Stimulated activated CD4-positive, alpha-beta T cell treated with anti-CD3 and anti-CD28 coated beads, Interleukin-1b, Interleukin-23, amount 100 ng/mL, for 1 hour (primary cell): ENCODE data around the gene RAPGEF5.

Experiments used
- DNase-seq, 2 donors: peaks; one replicate each; pipeline ENCODE4 v3.0.0-alpha.2; 2020; ENCODE audit warnings: low read depth in 2 of 2

Gene RAPGEF5

DNA sequence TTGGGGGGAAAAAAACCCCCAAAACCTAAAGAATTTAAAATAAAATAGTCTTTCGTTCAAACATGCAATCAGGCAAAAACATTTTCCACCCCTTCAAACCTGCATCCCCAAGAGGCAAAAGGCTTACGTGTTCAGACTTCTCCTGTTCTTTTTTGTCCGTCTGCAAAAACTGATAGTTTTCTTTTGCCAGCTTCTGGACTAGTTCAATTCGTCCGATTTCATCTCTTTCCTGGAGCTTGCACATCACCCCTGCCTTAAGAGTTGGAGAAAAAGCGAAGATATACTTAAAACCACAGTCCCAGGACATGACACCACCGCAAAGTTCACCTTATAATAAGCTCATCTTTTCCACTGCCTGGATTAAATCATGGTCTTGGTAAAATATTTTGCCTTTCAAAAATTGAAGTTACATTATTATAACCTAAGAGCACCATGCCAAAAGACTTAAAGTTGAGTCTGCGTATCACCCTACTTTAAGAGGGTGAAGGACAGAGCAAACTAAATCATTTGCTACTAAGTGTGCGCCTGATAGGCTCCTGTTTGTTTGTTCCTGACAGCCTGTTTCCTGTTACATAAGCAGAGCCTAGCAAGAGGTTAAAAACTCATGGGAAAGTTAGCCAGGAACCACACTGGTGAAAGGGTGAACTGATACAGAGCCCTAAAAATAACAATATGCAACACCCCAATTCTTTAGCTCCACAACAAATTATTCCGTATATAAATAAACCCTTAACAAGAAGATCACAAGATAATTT, 137.0 kb downstream of the RAPGEF5 start:
- DNase-seq: no peak

DNA sequence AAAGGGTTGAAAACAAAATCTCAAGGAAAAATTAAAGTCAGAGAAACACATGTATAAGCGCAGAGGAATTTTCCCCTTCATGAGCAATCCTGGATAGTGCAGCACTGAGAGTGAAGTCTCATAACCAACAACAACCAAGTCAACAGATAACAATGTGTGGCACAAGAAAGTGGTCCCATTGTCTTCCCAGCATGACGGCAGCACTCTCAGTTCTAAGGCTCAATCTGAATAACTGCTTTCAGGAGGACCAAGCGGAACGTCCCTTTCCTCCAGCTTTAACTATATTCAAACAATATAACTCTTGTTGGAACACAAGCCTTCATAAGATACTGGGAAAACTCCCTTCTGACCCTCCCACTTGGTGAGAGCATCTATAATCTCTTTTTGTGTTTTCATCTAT, 137.9 kb downstream of the RAPGEF5 start:
- no peak for DNase-seq

DNA sequence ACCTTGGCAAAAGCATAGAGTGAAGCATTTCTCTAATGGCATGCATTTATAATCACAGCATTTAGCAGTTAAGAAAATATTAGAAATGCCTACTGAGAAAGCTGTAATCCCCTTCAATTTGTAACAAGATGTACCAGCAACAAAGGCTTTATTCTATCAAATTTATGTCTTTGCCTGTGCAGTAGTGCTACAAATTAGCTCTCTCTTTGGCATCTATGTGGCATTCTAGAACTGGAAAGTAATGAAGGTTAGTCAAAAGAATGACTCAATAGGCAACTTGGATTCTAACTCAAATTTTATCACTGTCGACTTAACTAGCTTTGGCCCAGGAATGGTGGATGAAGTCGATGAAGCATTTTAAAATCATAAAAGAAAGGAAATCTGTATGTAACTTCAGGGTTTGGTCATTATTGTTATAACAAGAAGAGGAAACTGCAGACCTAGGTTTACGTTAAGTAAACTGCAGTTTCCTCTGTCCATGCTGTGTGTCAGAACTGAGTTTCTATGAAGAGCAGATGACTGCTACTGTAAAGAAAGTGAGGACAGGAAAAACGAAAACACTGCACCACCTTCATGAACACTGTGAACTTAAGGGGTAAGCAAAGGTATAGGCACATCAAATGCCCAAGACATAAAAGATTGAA, 140.0 kb downstream of the RAPGEF5 start:
- DNase-seq: no peak

DNA sequence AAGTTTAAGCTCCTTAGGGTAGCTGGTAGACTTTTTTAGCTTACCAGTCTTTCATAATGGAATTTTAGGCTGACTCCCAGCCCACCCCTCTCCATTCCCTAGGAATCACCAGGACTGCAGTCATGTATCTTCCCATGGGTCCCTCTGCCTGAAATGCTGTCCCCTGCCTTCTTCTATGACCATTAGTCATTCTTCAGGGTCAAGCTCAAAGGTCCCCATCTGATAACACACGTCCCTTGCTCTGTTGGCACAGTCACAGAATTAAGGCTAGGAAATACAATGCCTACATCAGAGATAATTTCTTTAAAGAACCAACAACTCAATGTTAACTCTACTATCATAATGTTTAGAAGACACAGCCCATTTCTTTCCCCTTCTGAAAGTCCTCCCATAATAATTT, 140.6 kb downstream of the RAPGEF5 start:
- no peak for DNase-seq

DNA sequence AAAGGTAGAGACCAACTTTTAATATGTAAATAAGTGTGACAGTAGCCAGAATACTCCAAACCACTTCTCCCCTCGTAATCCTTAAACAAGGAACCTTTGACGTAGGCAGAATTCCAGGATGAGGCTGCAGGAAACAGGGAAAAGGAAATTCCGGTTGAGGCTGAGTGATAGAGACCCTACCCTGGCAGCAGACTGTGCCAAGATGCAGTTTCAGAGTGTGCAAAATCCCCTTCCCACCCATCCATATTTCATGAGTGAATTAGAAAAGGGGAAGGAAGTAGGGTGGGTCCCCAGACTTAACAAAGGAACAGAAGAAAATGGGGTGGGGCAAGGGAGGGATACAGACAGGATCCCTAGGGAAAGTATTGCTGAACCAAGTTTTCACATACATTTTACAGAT, 143.0 kb downstream of the RAPGEF5 start:
- DNase-seq: no peak

DNA sequence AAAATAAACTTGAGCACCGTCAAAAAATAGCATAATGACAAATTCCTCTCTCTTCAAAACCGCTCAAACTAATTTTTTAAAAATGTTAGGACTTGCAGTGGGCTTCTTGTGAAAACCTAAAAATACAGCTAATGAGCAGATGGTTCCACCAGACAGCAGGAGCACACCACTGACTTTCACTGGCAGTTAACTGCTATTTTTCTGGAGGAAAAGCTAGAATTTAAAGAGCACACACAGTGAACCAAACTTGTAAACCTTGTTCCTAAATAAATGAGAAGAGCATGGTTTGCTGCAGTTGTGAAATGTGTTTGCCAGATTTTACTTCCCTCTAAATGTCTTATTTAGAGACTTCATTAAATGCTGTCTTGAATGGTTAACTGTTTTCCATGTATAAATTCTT, 143.9 kb downstream of the RAPGEF5 start:
- no peak for DNase-seq

DNA sequence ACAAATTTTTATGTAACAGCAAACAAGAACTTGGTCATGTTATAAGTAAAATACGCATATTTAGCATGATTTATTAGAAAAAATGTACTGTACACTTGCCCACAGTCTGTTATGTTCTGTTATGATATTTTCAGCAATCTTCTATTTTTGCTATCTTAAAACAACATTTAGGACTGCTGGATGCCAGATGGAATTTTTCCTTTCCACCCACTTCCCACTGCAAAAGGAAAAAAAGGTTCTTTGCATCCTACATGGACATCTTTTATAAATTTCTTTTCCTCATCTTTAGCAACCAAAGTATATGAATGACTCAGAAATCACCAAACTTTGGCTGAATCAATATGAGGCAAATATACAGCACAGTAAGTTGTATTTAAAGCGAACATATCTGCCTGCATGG, 146.0 kb downstream of the RAPGEF5 start:
- DNase-seq: no peak

DNA sequence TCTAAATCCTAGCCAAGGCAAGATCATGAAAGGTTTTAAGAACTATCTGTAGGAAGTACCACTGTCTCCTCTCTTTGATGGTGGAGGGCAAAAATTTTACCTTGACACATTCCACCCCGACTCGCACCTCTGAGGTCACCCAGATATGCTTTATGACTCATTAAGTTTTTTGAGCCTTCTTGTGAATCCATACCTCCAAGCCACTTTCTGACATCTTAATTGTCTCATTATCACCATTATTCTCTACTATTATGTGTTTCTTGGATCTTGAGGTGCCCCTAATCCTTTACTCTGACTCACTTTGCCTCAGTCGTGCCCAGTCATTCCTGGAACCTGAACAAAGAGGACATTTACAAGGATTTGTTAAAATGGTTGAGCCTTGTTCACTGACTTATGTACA, 146.6 kb downstream of the RAPGEF5 start:
- no peak for DNase-seq

DNA sequence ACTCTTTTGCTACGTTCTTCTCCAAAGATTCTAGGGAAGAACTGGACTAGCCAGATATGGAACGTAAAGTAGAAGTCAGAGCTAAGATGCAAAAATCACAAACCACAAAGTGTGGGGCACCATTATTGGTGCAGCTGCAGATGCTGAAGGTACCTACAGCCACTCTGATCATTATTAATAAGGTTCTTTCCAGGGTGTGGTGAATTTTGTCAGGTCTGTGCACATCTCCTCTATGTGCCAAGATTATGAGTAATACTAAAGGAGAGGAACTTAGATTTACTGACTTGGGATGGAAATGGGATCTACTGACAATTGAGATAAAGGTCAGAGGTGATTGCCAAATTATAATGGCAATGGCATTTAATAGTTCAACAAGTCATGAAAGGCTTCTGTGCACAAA, 148.2 kb downstream of the RAPGEF5 start:
- DNase-seq: no peak

DNA sequence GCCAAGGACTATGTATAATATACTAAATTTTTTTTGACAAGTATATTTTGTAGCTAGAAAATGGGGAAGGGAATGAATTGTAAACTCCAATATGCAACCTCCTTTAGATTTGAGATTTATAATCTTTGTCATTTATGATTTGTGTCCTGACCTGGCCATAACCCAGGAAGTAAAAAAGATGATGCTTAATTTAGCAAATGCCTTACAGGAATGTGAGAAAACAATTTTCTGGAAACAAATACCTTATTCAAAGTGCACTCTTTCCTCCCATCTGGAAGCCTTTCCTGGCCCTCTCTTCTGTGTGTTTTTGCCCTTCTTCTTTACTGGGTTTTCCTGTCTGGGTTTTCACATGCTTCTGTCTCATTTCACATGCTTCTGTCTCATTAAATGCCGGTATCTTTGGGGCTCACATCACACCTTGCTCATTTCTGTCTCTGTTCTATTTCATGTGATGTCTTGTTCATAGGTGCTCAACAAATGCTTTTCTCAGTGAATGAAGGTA, 149.2 kb downstream of the RAPGEF5 start:
- no peak for DNase-seq

DNA sequence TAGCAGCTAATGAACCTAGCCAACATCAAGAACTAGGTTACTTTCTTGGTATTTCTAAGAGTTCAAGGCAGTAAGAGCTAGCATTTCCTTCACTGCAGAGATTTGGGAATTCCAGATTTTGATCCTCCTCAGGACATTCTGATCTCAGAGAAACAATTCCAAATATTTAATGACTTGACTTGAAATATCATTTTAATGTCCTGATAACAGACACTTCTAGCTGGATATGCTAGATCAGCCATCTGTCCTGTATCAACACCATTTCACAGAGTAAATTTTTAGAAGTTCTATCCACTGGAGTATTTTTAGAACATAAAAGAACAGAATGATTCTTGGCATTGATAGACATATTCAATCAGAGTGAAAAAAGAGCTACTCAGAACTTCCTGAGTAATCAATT, 151.3 kb downstream of the RAPGEF5 start:
- DNase-seq: no peak

DNA sequence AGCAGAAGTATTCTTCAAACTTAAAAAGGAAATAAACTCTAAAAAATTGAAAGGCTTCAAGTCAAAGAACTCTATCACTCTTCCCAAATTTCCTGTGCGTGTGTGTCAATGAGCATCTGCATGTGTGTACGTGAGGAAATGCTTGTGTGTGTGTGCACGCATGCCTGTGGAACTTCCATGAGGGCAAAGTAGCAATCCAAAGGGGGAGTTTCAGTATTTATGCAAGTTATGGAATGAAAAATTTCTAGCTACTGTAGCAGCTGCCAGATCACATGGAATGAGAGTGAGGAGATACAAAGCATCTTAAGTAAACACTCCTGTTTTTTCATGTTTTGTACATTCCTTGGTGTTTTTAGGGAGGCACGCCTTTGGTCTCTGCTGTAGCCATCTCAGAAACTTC, 152.6 kb downstream of the RAPGEF5 start:
- DNase-seq: no peak

DNA sequence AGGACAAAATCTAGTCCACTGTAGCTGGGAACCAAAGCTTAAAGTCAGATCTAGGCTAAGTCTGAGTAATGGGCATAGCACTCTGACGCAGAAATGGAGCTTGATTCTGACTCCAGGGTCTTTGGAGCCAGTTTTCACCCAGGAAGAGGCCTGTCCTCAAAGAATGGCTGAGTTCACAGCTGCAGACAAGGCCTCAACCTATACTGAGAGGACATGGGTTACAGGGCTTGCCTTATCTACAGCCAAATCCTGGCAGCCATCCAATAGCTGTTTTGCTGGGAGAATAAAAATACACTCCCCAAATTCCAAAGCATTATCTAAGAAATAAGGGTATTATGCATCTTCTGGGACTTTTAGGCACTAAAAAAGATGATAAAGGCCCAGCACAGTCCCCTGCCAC, 154.8 kb downstream of the RAPGEF5 start:
- DNase-seq: no peak

DNA sequence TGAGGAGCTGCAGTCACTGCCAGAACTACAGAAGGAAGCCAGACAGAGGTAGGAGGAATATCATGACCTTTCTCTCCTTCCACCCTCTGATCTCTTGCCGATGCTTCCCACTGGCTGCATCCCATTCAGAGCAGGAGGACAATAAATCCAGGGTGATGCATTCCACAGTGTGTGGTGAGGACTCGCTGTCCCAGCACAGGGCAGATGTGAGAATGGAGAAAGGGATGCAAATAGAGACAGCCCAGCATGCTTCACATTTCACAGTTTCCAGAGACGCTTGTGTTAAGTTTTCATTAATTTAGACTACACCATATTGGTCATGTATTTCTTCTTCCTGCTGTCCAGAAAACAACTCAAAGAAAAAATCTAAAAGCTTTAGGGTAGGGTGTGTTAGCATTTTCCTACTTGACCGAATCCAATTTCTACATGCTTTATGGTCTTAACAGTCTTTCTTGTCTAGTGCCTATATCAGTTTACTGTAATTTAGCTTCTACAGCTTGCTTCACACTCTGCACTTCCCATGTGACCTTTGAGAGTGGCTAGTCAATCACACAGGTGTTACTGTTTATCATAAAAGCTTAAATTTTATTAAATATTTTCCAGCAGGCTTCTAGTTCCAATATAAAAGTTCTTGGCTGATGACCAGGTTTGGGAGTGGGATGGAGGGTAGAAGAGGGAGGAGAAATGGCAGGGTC, 155.6 kb downstream of the RAPGEF5 start:
- no peak for DNase-seq

DNA sequence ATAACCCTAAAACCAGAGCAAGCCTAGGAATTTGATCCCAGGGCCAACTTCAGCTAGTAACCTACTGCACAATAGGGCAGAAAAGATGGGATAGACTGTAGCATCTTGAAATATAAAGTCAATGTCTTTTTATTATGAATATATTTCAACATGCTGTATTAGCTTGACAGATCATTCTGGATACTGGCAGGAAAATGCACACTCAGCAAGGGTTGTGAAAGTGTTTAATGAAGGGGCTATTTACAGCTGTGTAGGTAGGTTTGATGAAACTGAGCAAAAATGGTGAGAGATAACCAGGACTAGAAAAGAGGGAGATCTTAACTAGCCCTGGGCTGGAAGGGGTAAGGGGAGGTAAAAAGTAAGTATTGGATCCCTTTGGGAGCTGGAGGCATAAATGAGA, 156.2 kb downstream of the RAPGEF5 start:
- no peak for DNase-seq

DNA sequence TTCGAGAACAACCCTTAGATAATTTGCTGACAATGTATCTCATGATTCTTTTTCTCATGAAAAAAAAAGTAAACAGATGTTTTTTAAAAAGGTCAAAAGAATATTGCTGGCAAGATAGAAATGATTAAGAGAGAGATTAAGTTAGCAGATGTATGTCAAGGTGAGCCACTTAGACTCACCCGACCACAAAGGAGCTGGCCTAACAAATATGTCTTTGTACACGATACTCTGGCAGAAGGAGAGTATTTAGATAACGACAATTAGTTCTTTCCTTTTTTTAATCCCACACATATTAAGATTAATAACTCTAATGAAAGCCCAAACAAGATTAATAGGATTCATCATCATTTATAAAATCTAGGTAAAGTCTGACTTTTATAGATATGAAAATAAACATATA, 156.7 kb downstream of the RAPGEF5 start:
- DNase-seq: no peak

DNA sequence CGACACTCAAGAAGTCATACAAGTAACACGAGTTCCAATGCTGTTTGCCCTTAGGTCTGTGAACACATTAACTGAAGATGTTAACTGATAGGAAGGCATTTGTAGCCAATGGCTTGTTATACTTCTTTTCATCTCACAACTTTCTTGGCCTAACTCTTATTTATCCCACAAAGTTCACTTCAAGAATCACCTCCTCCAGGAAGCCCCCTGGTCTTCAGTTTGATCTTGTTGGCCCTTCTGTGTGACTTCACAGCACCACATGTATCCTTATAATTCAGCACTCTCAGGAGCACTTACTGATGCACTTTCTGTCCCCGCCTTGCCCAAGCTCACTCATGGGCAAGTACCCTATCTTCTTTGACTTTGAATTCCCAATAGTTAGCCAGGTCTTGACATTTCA, 159.6 kb downstream of the RAPGEF5 start:
- no peak for DNase-seq

DNA sequence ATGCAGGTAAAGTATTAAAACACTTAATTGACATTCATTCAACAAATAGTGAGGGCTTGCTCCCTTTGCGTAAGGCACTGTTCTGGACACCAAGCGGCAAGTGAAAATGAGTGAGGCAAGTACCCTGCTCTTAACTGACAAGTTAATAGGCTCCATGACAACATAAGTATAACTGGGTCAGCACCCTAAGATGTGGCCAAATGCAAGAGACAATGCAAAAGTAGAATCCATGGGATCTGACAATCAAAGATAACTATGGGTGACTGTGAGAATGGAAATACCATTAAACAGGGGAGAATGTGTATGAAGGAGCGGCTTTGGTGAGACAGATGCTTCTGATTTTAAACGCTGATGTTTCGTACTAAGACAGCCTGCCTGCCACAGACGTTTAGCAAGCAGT, 160.5 kb downstream of the RAPGEF5 start:
- no peak for DNase-seq

DNA sequence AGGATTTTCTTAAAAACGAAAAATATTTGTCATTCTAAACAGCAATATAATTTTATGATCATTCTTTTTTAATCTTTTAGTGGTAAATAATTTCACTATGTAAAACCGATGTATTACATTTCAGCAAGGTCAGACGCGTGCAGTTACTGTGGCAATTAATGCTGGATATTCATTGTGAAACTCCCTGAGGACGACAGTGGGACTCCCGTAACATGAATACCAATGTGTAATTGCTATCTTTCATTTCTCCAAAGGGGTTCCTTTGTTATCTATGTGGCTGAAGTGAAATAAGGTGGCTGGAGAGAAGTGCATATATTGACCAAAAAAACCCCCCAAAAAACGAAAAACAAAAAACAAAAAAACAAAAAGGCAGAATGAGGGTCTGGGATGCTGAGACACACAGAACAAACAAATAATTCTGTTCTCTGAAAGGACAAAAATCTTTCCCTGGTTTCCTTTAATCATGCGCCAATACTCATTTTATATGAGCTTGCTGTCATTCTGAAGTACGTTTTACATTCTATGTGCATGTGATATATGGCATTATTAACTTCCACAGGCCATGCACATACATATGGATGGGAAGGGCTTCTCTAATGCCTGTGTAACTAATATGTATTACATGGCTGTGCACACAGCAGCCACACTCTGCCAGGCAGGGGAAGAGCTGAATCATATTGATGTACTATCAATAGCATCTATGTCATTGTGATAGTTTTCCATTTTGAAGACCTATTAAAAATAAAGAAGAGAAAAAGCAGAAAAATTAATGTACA, 161.4 kb downstream of the RAPGEF5 start:
- no peak for DNase-seq

DNA sequence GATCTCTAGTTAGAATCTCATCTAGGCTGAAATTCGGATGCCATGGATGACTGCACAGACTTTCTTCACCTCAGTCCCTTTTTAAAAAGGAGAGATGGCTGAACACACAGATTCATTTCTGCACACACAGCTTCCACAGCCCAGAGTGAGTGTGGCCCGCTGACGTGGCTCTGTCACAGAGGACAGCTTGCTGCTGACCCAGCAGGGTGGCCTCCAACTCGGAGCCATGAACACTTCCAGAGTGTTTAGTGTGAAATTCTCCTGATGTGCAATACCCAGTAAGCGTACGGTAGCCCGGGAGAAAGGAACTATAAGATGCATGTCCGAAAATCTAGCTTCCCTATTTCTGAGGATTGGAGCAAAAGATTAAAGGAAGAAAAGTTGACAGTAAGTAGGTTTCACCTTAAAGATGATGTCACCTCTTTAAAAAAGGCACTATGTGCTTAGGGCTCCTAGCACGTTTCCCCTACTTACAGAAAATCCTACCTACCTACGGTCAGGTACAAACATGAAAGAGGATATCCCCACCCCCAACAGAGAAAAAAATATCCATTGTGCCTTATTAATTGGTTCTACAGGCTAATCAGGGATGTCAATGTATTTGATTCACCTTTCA, 162.2 kb downstream of the RAPGEF5 start:
- DNase-seq: no peak

DNA sequence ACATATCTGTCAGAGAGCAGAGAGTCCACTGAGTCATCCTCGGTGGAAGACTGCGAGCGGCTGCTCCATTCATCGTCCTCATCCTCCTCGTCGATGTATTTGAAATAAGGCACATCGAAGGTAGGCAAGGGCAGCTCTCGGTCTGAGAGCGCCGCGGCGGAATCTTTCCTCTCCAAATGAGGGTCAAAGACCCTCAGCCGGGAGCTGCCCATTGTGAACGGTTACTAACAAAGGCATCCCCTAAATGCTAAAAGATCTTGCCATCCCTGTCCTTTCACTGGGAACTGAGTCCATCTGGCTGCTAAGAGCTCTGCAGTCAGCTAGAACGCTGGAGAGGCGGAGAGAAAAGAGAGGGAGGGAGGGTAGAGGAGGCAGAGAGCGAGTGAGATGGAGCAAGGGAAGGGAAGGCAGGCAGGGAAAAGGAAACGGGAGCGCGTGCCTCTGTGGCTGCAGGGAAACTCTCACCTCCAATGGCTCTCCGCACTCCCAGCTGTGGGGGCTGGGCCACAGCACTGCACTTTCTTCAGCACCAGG, 163.4 kb downstream of the RAPGEF5 start:
- no peak for DNase-seq
